HG02759 (cell line): ENCODE data around the gene CLCN5.
"Not testable (repeated sequence)": the region's sequence is repeated elsewhere in the genome, so short reads cannot be mapped to it uniquely, and the experiment has no call there.

ENCODE experiments used
- ATAC-seq: cut with Tn5 transposase; IDR thresholded peaks from one replicate; pipeline ENCODE4 v1.9.1; 2021; ENCODE audit warnings: mild to moderate bottlenecking, moderate library complexity; ENCODE audit not compliant: unreplicated experiment

CLCN5 gene

DNA sequence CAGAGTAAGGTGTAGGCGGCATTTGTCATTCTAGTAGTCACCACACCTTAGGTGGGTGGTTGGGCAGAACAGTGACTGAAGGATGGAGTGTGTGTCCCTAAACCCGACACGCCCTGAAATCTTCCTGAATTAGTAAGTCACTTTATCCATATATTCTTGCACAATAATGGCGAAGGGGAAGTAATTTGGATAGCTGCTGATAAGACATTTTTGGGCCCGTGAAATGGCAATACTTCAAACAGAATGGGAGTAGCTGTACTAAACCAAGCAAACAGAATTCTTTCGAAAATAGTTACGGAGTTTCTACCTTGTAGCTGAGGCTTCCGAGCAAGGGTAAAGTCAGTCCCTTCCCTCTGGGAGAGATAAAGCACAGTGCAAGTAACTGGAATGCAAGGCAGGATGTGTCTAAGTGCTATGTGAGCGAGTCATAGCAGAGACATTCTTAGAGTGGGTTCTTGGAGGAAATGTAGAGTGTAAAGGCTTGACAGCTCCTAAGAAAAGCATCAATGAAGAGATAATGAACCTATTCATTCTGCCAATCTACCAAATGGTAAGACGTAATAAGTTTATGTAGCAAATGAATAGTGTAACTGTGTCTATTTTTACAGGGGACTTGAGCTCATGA, 72.8 kb downstream of the CLCN5 start:
- ATAC-seq, result no peak

DNA sequence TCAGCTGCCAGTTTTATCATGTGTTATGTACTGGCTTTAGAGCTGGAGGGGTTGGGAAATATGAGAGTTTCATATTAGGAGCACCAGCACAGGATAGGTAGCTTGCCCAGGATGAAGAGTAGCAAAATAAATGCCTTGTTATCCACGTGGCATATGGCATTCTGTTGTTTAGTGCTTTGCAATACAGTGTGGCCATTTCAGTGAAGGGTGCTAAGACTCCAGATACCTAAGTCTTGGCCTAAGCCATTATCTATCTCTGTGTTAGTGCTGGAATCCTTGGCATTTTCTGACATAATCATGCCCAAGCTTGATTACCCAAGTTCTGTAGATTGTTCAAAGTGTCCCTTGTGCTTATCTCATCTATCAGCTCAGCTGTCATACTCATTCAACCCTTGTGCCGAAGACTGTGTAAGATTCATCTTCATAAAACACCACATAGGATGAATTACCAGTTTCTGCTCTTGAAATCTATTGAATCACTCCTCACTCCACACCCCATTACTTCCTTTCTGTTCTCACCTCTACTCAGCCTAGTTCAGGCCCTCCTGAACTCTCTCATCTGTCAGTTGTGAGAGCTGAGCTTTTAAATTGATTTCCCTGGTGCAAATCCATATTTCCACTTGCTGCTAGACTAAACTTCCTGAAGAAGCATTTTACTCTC, 73.5 kb downstream of the CLCN5 start:
- no peak for ATAC-seq

DNA sequence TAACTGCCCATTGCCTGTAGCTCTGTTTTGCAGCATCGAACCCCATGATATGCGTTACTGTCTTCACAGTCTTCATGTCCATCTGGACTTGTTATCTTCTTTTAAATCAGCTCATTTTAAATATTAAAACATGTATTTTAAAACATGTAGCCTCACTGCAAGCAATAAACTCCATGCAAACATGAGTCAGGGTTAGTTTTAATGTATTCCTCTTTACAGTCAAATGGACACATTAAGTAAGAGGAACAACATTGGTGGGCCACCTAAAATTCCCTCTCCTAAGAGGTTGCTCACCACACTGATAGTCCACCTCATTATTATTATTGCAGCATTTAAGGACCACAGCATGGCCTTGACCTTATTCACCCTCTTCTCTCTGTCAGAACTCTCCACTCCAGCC, 74.1 kb downstream of the CLCN5 start:
- ATAC-seq, result no peak

DNA sequence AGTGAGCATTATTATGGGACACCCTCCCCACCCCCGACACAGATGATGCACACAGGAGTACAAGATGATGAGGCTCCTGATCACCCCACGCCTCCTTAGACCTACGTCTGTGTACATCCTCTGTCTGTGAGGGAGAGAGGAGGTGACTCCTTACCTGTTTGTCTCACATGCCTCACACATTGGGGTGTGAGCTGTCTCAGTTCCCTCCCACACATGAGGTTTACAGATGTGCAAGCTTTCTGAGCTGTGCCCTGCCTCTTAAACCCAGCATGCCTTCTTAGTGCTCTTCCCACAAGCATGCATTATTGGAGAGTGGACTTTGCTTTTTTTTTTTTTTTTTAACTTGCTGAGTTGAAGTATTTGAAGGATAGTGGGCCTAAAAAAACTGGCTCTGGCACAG, 76.7 kb downstream of the CLCN5 start:
- no peak for ATAC-seq

DNA sequence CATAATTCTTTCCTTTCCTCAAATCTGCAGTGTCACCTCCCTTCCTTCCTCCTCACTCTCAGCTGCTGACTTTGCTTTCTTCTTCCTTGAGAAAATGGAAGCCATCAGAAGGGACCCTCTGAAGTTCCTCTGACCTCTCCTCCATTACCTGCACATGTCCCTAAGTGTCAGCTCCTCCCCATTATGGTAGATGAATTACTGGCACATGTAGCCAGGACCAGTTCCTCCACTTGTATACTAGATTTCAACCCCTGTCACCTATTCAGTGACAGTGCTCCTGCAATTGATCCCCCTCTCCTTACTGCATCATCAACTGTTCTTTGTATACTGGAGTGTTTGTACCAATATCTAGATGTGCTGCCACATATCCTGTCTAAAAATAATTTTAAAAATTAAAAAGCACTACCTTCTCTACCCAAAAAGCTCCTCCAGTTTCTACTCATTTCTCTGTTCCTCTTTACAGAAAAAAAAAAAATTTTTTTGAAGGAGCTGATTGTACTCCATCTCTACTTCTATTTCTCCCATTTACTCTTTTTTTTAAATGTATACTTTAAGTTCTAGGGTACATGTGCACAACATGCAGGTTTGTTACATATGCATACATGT, 78.6 kb downstream of the CLCN5 start:
- no peak for ATAC-seq

DNA sequence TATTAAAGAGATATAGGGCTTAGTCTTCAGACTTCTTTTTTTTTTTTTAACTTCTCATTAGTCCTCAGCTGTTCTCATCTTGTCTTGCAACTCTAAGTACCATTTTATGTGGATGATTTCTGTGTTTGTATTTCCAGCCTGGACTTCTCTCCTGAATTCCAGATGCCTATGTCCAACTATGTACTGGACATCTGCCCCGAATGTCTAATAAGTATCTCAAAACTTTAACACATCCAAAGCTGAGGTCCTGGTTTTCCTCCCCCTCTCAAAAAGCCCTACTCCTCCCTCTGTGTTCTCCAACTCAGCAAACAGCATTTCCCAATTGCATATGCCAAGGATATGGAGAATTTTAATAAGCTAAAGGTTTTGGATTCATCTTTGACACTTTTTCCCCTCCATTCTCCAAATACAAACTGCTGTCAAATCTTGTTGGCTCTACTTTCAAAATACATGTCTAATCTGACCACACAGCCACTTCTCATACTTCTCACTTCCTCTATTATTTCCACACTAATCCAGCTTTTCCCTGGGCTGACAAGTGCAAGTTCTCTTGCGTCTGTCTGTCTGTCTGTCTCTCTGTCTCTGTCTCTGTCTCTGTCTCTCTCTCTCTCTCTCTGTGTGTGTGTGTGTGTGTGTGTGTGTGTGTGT, 79.8 kb downstream of the CLCN5 start:
- peak; percentile 59 for ATAC-seq

DNA sequence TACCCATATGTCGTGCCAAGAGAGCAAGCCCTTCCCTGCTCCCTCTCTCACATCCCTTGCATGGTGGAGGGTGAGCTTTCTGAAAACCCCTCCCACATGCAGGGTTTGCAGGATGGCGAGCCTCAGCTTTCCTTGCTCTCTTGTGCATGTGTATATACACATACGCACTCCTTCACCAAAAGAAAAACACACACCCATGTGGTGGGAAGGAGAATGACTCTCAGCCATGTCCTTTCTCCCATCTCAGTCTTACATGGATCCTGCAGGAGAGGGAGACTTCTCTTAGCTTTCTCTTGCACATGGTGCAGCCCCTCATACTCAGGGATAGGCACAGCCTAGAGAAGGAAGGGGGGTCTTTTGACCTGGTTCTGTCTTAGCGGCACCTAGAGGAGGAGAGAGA, 81.1 kb downstream of the CLCN5 start:
- ATAC-seq, result no peak

DNA sequence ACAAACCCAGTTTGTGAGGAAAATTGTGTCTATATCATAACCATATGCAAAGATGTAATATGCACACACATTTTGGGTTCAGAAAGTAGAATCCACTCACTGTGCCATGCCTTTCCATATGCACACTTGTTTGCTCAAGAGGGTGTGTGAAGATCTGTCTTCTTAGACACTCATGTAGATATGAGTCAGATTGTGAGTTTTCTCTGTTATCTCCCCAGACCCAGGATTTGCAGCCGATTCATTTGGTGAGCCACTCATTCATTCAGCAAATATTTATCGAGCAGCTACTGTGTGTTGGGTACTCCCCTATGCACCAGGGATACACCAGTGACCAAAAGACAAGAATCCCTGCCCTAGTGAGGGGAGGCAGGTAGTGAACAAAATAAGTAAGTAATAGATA, 81.5 kb downstream of the CLCN5 start:
- no peak for ATAC-seq

DNA sequence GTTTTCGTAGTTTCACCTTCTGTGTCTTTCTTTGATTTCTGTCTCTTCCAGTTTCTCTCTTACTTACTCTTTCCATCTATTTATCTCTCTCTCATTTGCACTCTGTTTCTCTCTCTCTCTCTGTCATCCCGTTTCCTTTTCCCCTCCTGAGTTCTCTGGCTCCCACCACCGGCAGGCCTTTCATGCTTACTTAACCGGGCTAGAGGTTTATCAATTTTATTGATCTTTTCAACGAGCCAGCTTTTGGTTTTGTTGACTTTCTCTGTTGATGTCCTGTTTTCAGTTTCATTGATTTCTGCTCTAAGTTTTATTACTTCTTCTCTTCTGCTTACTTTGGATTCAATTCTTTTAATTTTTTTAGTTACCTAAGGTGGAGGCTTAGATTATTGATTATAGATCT, 103.2 kb downstream of the CLCN5 start:
- ATAC-seq, result not testable (repeated sequence)

DNA sequence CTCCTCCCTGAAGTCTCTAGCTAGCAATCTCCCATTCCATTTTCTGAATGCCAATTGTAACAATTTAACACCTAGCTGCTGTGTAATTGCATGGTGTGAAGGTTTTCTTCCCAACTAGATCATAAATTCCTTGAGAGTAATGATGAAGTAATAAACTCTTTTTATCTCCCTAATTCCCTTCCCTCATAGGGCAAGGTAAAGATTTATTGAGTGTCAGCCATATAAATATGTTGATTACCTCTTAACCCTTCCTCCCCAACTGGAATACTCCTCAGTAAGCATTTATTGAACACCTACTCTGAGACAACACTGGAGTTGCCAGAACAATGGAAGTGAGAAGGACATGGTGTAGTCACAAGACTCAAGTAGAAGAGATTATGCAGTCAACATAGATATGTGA, 112.7 kb downstream of the CLCN5 start:
- no peak for ATAC-seq

DNA sequence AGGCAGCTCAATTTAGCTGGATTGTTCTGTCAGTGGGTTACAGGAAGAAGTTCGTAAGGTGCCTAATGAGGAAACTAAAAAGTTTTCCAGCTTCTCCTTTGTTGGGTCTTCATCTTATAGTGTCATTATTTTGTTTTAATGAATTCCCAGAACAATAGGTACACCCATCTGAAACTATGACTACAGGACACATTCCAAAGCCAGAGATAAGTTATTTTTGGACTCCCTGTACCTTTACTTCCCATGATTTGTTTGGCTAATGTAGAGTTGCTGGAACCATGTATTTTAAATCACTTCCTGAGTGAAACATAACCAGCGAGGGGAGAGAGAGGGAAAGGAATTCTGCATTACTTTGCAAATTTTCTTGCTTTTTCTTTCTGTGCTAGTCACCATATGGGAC, 114.0 kb downstream of the CLCN5 start:
- ATAC-seq, result no peak

DNA sequence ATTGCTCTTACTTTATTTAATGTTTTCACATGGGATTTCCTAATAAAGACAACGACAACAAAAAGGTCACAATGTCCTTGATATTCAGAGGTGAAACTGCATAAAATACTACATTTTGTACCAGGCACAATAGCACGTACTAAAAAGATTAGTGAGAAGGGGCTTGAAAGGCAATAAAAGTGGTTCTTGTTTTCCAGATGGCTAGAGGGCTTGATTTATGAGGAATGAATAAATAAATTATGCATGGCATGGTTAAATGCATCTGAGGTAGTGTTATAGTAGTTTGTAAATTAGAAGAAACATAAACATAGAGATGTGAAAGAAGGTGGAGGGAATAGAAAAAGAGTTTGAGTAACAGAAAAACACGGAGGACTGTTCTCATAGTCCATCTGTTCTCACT, 123.4 kb downstream of the CLCN5 start:
- no peak for ATAC-seq

DNA sequence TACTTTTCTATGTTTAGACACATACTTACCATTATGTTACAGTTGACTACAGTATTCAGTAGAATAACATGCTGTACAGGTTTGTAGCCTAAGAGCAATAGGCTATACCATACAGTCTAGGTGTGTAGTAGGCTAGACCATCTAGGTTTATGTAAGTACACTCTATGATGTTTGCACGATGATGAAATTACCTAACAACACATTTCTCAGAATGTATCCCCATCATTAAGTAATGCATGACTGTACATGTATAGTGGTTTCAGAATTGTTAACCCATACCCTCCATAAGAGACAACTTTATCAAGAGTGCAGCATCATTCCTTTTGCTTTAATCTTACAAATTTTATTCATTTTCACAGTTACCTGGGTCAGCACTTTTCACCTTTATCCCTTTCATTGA, 126.8 kb downstream of the CLCN5 start:
- no peak for ATAC-seq

DNA sequence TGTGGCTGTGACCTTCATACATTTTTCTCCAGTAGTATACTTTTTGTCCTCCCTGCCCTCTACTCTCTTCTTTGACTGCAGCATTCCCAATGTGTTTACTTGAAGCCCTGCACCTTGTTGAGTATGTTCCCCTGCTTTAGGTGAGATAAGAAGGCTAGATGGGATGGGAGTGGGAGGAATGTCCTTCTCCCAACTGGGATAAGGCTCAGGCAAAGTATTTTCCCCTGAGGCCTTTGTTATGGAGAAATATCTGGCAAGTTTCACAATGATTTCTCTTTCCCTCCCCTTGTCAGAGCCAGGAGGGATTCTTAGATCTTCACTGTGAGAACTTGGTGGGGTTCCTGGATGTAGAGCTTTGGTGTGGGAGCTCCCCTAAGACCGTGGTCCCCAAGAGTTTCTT, 131.8 kb downstream of the CLCN5 start:
- ATAC-seq, result no peak

DNA sequence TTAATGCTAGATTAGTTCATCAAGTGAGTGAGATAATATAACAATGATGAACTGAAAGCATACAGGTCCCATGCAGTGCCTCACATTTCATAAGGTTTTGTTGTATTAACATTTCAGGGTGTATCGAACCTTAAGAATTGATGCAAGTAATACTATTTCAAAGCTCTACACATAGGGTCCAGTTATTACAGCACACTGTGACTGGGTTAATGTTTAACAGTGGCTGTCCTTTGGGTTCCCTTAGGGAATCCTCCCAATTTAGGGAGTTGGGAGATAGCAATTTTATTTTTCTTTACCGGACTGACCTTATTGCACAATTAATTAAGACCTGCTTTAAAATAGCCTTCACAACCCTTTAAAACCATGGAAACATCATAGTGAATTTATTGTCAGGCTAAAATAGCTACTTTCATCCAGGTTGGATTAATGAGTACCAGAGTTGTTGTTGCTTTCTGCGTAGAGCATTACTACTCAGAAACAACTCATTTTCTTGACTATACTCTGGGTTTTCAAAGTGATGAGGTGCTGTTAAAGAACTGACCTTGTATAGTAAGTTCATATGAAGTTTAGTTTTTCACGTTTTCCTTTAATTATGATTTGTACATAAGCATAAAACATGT, 144.0 kb downstream of the CLCN5 start:
- no peak for ATAC-seq

DNA sequence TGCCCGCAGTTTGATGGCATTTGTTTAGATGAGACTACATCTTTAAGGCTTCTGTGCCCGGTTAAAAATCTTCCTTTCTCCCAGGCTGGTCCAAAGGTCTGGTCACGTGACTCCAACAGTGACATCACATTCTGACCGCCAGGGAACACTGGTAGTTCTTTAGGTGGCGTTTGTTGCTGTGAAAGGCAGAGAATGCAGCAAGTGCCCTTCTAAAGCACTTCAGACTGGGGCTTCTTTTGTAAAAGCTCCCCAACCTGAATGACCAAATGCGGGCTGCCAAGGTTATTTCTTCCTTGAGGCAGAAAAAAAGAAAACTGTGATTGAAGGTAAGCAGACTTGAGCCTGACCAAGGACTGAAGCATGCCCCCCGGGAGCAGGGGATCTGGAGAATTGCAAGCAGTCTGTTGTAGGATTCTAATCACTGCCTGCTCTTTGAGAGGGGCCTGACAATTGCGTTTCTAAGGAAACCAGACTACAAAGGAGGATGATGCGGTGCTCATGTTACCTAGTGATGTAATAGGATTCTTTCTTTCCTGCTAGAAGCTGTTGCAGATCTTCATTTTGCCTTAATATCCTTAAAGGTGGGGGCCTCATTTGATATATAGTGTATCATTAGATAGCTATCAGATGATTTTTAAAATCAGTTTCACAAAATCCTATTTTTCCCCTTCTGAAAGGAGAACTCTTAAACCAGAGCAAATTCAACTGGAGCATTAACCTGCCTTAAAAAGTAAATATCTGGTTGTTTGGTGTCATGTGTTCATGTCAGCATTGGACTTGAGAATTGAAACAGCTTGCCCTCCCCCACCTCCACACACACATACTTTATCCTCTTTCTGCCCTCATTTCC, 145.3 kb downstream of the CLCN5 start:
- no peak for ATAC-seq

DNA sequence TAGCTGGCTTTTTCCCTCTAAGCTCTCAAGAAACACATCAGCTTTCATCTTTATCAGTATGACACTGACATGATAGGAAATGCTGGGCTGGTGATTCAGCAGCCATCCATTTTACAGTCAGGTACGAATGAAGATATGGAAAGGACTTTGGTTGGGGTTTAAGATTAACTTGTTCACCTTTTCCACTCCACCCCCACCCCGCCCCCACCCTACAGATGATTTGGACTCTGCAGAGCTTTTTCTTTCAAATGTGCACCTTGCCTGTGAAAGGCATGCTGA, 145.8 kb downstream of the CLCN5 start:
- ATAC-seq, result no peak

DNA sequence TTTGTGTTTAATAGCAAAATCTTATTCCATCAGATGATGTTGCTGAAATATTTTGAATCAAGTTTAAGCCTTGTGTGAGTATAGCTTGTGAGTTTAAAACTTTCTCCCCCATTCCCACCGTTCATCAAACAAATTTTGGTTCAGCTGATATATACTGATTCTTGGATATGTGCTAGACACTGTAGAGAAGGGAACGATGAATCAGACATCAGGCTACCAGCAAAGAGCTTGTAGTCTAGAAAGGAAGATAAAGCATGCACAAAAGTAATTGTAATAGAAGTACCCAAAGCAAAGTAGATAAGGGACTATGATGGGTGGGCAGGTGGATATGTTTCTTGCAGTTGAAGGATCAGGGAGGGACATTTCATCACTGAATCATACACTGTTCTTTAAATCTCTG, 146.5 kb downstream of the CLCN5 start:
- ATAC-seq, result no peak

DNA sequence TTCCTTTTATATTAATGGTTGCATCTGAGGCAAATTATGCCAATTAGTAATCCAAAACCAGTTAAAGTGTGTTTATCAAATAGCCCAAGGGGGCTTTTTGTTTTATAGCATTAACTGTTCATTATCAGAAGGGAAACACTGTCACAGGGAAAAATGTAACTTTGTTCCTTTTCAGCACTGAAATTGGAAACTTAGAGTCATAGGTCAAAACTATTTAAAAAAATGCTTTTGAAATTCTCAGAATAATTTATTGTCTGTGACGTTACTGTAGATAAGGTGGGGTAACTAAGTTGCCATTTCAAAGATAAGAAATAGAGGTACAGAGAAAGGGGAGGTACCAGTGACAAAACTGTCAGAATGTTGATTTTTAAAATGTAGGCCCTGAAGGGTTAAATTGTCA, 149.1 kb downstream of the CLCN5 start:
- ATAC-seq, result no peak

DNA sequence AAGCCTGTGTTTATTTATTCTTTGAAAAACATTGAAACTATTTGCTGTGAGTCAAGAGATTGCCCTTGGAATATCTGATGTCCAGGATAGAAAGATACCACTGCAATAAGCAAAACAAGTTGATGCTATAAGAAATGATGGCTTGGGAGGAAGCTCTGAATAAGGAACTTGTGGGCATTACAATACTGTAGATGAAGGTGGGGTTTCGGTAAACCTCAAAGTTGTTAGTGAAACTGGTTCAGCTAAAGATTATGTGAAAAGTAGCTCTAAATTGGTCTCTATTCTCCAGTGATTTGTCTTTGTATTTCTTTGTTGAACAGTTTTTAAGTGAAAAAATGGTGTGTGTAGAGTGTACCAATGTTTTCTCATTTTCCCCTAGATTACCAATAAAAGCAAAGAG, 149.7 kb downstream of the CLCN5 start:
- ATAC-seq, result no peak

DNA sequence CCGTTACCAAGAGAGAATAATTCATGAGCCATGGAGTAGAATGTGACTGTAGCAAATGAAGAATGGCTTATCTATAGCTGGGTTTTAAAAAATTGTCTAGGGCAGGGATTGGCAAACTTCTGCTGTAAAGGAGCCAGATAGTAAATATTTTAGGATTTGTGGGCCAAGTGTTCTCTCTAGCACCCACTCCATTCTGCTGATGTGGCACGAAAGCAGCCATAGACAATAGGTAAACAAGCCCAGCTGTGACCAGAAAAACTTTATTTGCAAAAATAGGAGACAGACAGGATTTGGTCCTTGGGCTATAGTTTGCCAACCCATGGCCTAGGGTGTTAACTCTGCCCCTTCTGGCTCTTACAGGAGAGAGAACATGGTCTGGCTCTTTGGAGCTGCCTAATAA, 151.2 kb downstream of the CLCN5 start:
- ATAC-seq, result no peak
